Hepatocyte (in vitro differentiated cells): ENCODE data around the gene CUBN. TPM values are rescaled to one million over a fixed set of nuclear protein-coding genes. Genes with fewer than 3 reads are reported as not detected.

Source experiments
- DNase-seq: peaks from one replicate; pipeline ENCODE4 v3.0.0-alpha.2; 2016; ENCODE audit warnings: low spot score
- H2AFZ ChIP-seq: fragments of 200-600 bp; sonication (generic); 2 replicates; pipeline ENCODE4 v1.6.0; 2016; ENCODE audit warnings: antibody characterized with exemption, mild to moderate bottlenecking
- H3K27ac ChIP-seq: fragments of 200-600 bp; sonication (generic); 2 replicates; pipeline ENCODE4 v1.5.1; 2016; ENCODE audit warnings: mild to moderate bottlenecking
- H3K27me3 ChIP-seq: fragments of 200-600 bp; sonication (generic); 2 replicates; pipeline ENCODE4 v1.6.1; 2016
- H3K36me3 ChIP-seq: fragments of 200-600 bp; sonication (generic); replicated peaks from 2 replicates; pipeline ENCODE4 v1.5.1; 2016; ENCODE audit warnings: low read depth; ENCODE audit not compliant: insufficient read depth
- H3K4me1 ChIP-seq: fragments of 200-600 bp; sonication (generic); 2 replicates; pipeline ENCODE4 v1.5.1; 2016; ENCODE audit warnings: mild to moderate bottlenecking, moderate library complexity; ENCODE audit not compliant: insufficient read depth
- H3K4me2 ChIP-seq: fragments of 200-600 bp; sonication (generic); 2 replicates; pipeline ENCODE4 v1.6.0; 2016
- H3K4me3 ChIP-seq: fragments of 200-600 bp; sonication (generic); 2 replicates; pipeline ENCODE4 v1.5.1; 2016; ENCODE audit warnings: mild to moderate bottlenecking
- H3K79me2 ChIP-seq: fragments of 200-600 bp; sonication (generic); 2 replicates; pipeline ENCODE4 v1.6.0; 2017; ENCODE audit warnings: mild to moderate bottlenecking
- H3K9me2 ChIP-seq: fragments of 200-600 bp; sonication (generic); replicated peaks from 2 replicates; pipeline ENCODE4 v1.6.0; 2017; ENCODE audit warnings: mild to moderate bottlenecking; ENCODE audit not compliant: insufficient read depth
- H3K9me3 ChIP-seq: fragments of 200-600 bp; sonication (generic); 2 replicates; pipeline ENCODE4 v1.5.1; 2016; ENCODE audit warnings: low read depth, mild to moderate bottlenecking
- H4K20me1 ChIP-seq: fragments of 200-600 bp; sonication (generic); 2 replicates; pipeline ENCODE4 v1.6.0; 2016; ENCODE audit warnings: mild to moderate bottlenecking; ENCODE audit not compliant: insufficient read depth, poor library complexity, severe bottlenecking
- EZH2 ChIP-seq: fragments of 200-600 bp; sonication (generic); IDR thresholded peaks from 2 replicates; pipeline ENCODE4 v1.6.1; 2016; ENCODE audit warnings: antibody characterized with exemption, mild to moderate bottlenecking, borderline replicate concordance
- EZH2phosphoT487 ChIP-seq: fragments of 200-600 bp; sonication (generic); IDR thresholded peaks from one replicate; pipeline ENCODE4 v1.6.1; 2018; ENCODE audit warnings: antibody characterized with exemption, mild to moderate bottlenecking, low read depth, moderate library complexity; ENCODE audit not compliant: unreplicated experiment, severe bottlenecking
- WGBS: methylation state at CpG from one replicate; pipeline ENCODE4 v1.1.6; 2016; ENCODE audit warnings: low lambda C conversion rate; ENCODE audit errors: missing lambda C conversion rate; 5-methylcytosine and 5-hydroxymethylcytosine counted together
- polyA plus RNA-seq: library from polyadenylated mRNA; unstranded; fragments of >200 nt; fragmentation: Nextera tagmentation; extraction: Ambion mirVana; gene quantifications from 2 replicates; pipeline ENCODE4 v1.2.1, GENCODE V29; 2016
- total RNA-seq: library from RNA; depleted of rRNA; stranded (reverse); fragments of >200 nt; gene quantifications from 2 replicates; pipeline ENCODE4 v1.2.3, GENCODE V29; 2014
- TF ChIP-seq, protein P1 (sequence below): fragments of 200-600 bp; sonication (generic); IDR thresholded peaks from 2 replicates; pipeline ENCODE4 v1.5.1; 2016; ENCODE audit warnings: antibody characterized with exemption, mild to moderate bottlenecking; ENCODE audit not compliant: poor library complexity

The CUBN gene
- total and polyA plus RNA-seq, 2 experiments from 2014 or later: 2.0 to 10.6 TPM

DNA sequence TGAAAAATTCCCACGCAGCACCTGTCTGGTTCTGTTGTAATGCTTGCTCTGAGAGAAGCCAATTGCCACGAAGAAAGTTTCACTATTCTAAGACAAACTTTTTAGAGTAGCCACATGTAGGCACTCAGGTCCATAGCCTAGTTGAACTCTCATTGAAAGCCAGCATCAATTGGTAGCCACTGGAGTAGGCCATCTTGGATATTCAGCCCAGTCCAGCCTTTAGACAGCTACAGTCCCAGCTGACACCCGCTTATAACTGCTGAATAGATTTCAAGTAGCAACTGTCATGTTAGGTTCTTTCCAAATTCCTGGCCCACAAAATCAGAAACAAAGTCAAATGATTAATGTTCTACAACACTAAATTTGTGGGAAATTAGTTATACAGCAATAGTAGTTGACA, 31.6 kb downstream of the CUBN start:
- no peaks in the 10 kb centered on the region for H4K20me1 ChIP-seq
- H2AFZ ChIP-seq: no peak overlapping the region
- no peaks in the 10 kb centered on the region for H3K4me1 ChIP-seq
- no peak for DNase-seq
- no peak for TF ChIP-seq EZH2
- TF ChIP-seq EZH2phosphoT487: no peak
- TF ChIP-seq, protein P1, sequence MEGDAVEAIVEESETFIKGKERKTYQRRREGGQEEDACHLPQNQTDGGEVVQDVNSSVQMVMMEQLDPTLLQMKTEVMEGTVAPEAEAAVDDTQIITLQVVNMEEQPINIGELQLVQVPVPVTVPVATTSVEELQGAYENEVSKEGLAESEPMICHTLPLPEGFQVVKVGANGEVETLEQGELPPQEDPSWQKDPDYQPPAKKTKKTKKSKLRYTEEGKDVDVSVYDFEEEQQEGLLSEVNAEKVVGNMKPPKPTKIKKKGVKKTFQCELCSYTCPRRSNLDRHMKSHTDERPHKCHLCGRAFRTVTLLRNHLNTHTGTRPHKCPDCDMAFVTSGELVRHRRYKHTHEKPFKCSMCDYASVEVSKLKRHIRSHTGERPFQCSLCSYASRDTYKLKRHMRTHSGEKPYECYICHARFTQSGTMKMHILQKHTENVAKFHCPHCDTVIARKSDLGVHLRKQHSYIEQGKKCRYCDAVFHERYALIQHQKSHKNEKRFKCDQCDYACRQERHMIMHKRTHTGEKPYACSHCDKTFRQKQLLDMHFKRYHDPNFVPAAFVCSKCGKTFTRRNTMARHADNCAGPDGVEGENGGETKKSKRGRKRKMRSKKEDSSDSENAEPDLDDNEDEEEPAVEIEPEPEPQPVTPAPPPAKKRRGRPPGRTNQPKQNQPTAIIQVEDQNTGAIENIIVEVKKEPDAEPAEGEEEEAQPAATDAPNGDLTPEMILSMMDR: no peak
- H3K36me3 ChIP-seq: no peaks in the 10 kb centered on the region
- H3K9me3 ChIP-seq: no peaks in the 10 kb centered on the region
- no peaks in the 10 kb centered on the region for H3K9me2 ChIP-seq
- no peaks in the 10 kb centered on the region for H3K27me3 ChIP-seq
- H3K27ac ChIP-seq: no peak overlapping the region
- 96% methylated on average over 3 of the region's 3 CpGs for WGBS
- no peak overlapping the region for H3K4me3 ChIP-seq
- H3K79me2 ChIP-seq: no peaks in the 10 kb centered on the region
- H3K4me2 ChIP-seq: no peak overlapping the region

DNA sequence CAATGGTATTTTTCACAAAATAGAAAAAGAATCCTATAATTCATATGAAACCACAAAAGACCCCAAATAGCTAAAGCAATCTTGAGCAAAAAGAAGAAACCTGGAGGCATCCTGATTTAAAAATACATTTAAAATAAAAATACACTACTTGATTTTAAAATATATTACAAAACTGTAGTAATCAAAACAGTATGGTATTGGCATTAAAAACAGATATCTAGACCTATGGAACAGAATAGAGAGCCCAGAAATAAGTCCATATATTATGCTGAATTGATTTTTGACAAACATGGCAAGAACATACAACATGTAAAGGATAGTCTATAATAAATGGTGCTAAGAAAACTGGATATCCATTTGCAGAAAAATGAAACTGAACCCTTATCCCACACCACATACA, 34.8 kb downstream of the CUBN start:
- no peak overlapping the region for H2AFZ ChIP-seq
- peak overlapping the region; percentile 12 for H3K4me3 ChIP-seq
- H3K79me2 ChIP-seq: no peaks in the 10 kb centered on the region
- DNase-seq: no peak
- H3K9me2 ChIP-seq: no peaks in the 10 kb centered on the region
- no peaks in the 10 kb centered on the region for H3K27me3 ChIP-seq
- no peaks in the 10 kb centered on the region for H3K36me3 ChIP-seq
- no peaks in the 10 kb centered on the region for H4K20me1 ChIP-seq
- no peaks in the 10 kb centered on the region for H3K9me3 ChIP-seq
- no peak overlapping the region for H3K27ac ChIP-seq
- no peak overlapping the region for H3K4me2 ChIP-seq
- H3K4me1 ChIP-seq: no peaks in the 10 kb centered on the region
- TF ChIP-seq EZH2 (no peak), EZH2phosphoT487 (no peak)
- TF ChIP-seq, protein P1: no peak

DNA sequence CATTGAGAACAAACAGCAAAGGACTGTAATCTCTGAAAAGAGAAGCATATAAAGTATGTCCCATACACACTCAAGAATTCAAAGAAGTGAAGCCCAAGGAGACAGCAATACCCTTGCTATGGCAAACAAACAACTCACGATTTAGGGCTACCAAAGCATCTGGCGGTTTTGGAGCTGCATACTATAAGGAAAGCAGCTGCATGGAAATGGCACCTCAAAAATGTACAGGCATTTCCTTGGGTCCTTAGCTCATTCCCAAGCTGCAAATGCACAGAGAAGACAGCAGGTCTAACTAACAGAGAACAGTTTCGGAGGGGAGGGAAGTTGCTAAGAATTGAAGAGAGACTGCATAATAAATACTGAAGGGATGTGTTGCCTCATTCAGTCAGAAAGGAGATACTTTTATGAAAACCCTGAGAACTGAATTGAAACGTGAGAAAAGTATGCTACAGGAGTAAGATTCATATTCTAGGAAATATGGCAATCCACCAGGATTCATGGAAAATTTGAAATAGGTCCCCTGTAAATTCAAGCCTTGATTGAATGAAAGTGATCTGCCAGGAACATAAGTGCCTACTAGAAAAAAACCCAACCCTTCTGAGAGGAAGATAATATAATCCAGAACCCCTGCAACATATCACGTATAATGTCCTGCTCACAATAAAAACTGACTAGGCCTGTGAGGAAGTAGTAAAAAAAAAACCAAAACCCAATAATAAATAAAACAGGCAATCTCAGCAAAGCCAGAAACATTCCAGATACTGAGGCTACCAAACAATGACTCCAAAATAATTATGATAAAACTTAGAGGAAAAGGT, 36.4 kb downstream of the CUBN start:
- H3K9me3 ChIP-seq: no peaks in the 10 kb centered on the region
- H4K20me1 ChIP-seq: no peaks in the 10 kb centered on the region
- no peak overlapping the region for H2AFZ ChIP-seq
- H3K4me1 ChIP-seq: no peaks in the 10 kb centered on the region
- no peak overlapping the region for H3K4me3 ChIP-seq
- H3K4me2 ChIP-seq: no peak overlapping the region
- H3K27ac ChIP-seq: peak overlapping the region; percentile 3
- no peak for DNase-seq
- TF ChIP-seq EZH2: no peak
- no peak for TF ChIP-seq EZH2phosphoT487
- TF ChIP-seq, protein P1: no peak
- no peaks in the 10 kb centered on the region for H3K27me3 ChIP-seq
- H3K79me2 ChIP-seq: no peaks in the 10 kb centered on the region
- no peaks in the 10 kb centered on the region for H3K36me3 ChIP-seq
- WGBS: 41% methylated on average over 5 of the region's 5 CpGs
- no peaks in the 10 kb centered on the region for H3K9me2 ChIP-seq
